ENCODE results near the gene DCUN1D4. TPM values are rescaled to one million over a fixed set of nuclear protein-coding genes. Genes with fewer than 3 reads are reported as not detected.

Gene DCUN1D4
- total RNA-seq, 6 experiments from 2014 or later = 41.0 to 55.1 (median 47.1) TPM

DNA sequence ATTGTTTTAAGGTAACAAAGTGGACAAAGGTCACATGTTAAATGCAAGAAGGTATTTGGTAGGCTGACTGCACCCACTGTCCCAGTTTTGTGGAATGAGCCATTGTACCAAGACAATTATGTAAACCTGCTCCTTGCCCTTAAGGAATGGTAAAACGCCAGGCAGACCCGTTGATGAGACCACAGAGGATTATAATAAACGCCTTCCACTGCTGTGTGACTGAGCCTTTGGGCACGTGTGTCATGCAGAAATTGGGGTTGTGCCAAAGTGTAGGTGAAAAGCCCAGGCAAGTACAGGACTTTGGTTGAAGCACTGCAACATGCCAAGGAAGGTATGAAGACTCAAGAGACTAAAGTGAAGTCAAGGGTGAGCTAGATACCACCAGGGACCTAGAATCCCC, 117.5 kb downstream of the DCUN1D4 start:
- no peak for DNase-seq
- H3K9me3 Mint-ChIP-seq = no peaks in the 10 kb centered on the region
- peaks cover 8% of the 10 kb centered on the region; the same call in 1 of the 2 replicates for H3K4me1 Mint-ChIP-seq (ENCODE audit: low read depth)
- no peak overlapping the region for H3K27ac Mint-ChIP-seq
- TF ChIP-seq, protein P1, sequence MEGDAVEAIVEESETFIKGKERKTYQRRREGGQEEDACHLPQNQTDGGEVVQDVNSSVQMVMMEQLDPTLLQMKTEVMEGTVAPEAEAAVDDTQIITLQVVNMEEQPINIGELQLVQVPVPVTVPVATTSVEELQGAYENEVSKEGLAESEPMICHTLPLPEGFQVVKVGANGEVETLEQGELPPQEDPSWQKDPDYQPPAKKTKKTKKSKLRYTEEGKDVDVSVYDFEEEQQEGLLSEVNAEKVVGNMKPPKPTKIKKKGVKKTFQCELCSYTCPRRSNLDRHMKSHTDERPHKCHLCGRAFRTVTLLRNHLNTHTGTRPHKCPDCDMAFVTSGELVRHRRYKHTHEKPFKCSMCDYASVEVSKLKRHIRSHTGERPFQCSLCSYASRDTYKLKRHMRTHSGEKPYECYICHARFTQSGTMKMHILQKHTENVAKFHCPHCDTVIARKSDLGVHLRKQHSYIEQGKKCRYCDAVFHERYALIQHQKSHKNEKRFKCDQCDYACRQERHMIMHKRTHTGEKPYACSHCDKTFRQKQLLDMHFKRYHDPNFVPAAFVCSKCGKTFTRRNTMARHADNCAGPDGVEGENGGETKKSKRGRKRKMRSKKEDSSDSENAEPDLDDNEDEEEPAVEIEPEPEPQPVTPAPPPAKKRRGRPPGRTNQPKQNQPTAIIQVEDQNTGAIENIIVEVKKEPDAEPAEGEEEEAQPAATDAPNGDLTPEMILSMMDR (IDR thresholded peaks at IDR 0.05) = no peak
- no peak overlapping the region for H3K4me3 Mint-ChIP-seq
- H3K27me3 Mint-ChIP-seq (ENCODE audit: insufficient read depth) = peaks cover 8% of the 10 kb centered on the region
- H3K36me3 Mint-ChIP-seq (ENCODE audit: low read depth) = no peaks in the 10 kb centered on the region

DNA sequence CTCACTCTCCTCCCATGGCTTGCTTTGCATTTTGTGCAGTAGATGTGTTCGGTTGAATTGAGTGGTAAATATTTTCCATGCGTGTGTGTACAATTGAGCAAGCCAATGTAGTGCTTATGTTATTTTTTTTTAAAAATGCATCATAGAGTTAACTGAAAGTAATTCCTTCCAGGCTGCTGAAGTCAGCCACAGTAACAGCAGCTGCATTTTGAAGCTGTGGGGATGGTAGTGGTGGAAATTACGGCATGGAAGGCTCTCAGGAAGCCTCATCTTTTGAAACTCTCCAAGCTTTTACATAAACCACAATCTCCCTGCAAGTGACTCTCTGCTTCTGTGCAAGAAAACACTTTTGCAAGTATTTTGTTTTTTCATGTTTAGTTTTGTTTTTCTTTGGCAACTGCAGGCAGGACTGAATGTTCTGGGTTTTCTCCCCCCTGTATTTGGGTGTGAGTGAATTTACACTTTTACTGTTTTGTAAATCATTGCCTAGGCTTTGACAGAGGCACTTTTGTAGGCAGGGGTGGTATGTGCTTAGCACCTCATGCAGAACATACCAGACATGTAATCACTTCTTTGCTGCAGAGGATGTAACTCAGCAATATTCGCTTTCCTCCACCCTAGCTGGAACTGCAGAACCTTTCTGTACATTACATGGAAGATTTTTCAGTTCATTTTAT, 121.0 kb downstream of the DCUN1D4 start:
- no peaks in the 10 kb centered on the region for H3K9me3 Mint-ChIP-seq
- no peaks in the 10 kb centered on the region for H3K36me3 Mint-ChIP-seq (ENCODE audit: low read depth)
- TF ChIP-seq, protein P1 (IDR thresholded peaks at IDR 0.05) = no peak
- no peak for DNase-seq
- H3K27me3 Mint-ChIP-seq (ENCODE audit: insufficient read depth) = peaks cover 6% of the 10 kb centered on the region
- peaks cover 8% of the 10 kb centered on the region; the same call in 1 of the 2 replicates for H3K4me1 Mint-ChIP-seq (ENCODE audit: low read depth)
- no peak overlapping the region for H3K27ac Mint-ChIP-seq
- H3K4me3 Mint-ChIP-seq = no peak overlapping the region

DNA sequence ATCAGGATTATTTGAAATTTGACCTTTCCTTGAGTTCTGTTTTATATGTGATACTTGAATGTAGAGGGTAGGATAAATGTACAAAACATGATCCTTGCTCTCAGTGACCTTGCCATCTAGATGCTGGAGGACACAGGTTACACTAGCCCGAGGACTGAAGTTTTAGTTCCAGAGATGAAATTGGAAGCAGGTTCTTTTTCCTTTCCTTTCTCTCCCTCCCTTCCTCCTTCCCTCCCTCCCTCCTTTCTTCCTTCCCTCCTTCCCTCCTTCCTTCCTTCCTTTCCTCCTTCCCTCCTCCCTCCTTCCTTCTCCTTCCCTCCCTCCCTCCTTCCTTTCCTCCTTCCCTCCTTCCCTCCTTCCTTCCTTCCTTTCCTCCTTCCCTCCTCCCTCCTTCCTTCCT, 122.9 kb downstream of the DCUN1D4 start:
- TF ChIP-seq, protein P1 (IDR thresholded peaks at IDR 0.05) = no peak
- H3K4me1 Mint-ChIP-seq (ENCODE audit: low read depth) = no peaks in the 10 kb centered on the region; the same call in 1 of the 2 replicates
- no peak overlapping the region for H3K27ac Mint-ChIP-seq
- no peak for DNase-seq
- no peaks in the 10 kb centered on the region for H3K9me3 Mint-ChIP-seq
- H3K4me3 Mint-ChIP-seq = no peak overlapping the region
- no peaks in the 10 kb centered on the region for H3K36me3 Mint-ChIP-seq (ENCODE audit: low read depth)
- H3K27me3 Mint-ChIP-seq (ENCODE audit: insufficient read depth) = peaks cover 1% of the 10 kb centered on the region; the same call in 1 of the 2 replicates

Other genes with a start within 250 kb of the DCUN1D4 start
- under 1 TPM; 0.11 to 0.23 (median 0.14) TPM for gene LRRC66, start 177.2 kb downstream of the DCUN1D4 start, total RNA-seq (2021; fragmentation: NEBNext Ultra II Directional; extraction: Animal tissue kit (Norgen Biotek cat#: 25700))
- 100 to 1,000 TPM in 4 of 6 experiments, 10 to 100 TPM in 2; 93.0 to 117 (median 110) TPM for gene SGCB, start 195.1 kb downstream of the DCUN1D4 start, total RNA-seq (2021; fragmentation: NEBNext Ultra II Directional; extraction: Animal tissue kit (Norgen Biotek cat#: 25700))
- gene SPATA18, start 208.2 kb downstream of the DCUN1D4 start, total RNA-seq (2021; fragmentation: NEBNext Ultra II Directional; extraction: Animal tissue kit (Norgen Biotek cat#: 25700)) = 10 to 100 TPM in 5 of 6 experiments, 1 to 10 TPM in 1; 6.9 to 12.9 (median 12.0) TPM

Data from HFFc6 (cell line).